ENCODE measurements around the gene SEC16B.

The SEC16B gene

GRCh38 chr1:177902266-177902665, 67.6 kb downstream of the SEC16B start:
- no peak for DNase-seq (ENCODE audit: low read depth)

GRCh38 chr1:177897998-177898654, 71.7 kb downstream of the SEC16B start:
- no peak for DNase-seq (ENCODE audit: low read depth)

- no peak for DNase-seq (ENCODE audit: low read depth)
Observed at GRCh38 chr1:177897281-177897997, 72.4 kb downstream of the SEC16B start.

Measured in fibroblast of gingiva (primary cell).